ENCODE measurements around the gene DYNLT2. TPM values are rescaled to one million over a fixed set of nuclear protein-coding genes. Genes with fewer than 3 reads are reported as not detected.

Gene DYNLT2, protein sequence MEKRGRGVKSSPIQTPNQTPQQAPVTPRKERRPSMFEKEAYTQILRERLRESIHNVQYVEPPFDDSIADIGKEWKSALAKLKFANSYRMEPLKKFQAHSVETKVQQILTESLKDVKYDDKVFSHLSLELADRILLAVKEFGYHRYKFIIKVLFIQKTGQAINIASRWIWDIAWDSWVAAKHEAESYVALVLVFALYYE
- total RNA-seq = 0.35 and 0.75 TPM in 2 replicates

DNA sequence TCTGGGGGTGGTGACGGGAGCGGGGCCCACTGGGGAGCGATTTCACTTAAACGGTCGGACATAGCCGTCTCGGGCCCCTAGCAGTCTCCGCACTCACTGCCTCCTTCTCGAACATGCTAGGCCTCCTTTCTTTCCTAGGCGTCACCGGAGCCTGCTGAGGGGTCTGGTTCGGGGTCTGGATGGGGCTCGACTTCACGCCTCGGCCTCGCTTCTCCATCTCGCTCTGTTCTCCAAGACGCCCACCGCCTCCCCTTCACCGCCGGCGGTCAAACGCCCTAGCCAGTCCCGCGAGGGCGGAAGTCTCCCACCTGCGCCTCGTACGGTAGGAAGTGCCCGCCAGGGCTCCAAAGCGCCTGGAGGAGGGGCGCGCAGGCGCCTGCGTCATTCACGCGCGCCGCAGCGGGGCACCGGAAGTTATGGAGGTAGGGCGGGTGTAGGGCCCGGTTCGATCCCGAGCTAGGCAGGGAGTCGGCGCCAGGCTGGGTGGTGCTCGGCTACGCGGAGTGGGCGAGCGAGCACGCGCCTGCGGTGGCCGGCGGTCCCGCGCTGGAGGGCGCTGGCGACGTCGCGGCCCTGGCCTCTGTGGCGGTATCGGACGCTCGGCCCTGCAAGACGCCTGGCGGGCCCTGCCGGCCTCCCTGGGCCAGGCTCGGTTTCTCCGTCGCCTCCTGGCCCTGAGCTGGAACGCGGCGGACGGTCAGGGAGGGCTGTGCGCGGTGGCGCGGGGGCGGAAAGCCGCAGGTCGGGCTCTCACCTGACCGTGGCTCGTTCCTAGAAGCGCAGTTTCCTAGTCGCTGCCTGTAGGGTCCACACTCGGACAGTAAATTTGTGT lies at the start of gene DYNLT2, which contains the start of gene ERMARD:
DYNLT2 (minus strand) TSS at position 331 of the 832 bp plus-strand sequence; CDS start at position 217, 114 bp downstream.
ERMARD (plus strand) TSS at position 381 of the 832 bp plus-strand sequence; CDS start at position 417, 36 bp downstream.
- peak; percentile 81 for DNase-seq (ENCODE audit: low read depth)

DNA sequence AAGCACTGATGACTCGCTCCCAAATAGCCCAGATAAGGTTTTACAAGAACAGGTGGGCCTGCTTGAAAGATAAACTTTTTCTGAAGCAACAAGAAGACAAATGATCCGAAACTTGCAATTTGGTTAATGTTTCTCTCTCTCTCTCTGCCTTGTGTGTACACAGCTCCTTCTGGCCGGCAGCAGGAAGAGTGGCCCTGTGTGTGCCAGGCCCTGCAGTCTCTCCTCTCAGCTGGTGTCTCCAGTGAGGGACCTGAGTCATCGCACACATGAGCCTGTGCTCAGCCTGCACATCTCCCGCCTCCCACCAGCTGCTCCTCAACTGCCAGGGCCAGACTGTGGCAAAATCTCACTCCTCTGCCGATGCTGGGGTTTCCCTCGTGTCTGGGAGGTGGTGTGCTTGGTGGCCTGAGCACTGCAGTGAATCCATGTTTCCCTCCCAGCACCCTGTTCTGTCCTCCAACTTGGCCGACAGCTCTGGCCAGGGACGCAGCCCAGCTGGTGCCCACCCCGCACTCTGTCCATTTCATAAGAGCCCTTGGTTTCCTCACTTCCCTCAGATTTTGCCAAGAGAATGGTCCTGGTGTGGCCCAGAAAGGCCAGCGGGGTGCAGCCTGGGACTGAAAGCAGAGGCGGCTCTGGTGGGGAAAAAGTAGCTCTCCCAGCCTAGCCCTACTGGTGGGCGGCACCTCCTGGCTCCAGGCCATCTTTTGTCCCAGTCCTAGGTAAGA lies 49.5 kb upstream of the DYNLT2 start:
- DNase-seq (ENCODE audit: low read depth) = peak; percentile 81

DNA sequence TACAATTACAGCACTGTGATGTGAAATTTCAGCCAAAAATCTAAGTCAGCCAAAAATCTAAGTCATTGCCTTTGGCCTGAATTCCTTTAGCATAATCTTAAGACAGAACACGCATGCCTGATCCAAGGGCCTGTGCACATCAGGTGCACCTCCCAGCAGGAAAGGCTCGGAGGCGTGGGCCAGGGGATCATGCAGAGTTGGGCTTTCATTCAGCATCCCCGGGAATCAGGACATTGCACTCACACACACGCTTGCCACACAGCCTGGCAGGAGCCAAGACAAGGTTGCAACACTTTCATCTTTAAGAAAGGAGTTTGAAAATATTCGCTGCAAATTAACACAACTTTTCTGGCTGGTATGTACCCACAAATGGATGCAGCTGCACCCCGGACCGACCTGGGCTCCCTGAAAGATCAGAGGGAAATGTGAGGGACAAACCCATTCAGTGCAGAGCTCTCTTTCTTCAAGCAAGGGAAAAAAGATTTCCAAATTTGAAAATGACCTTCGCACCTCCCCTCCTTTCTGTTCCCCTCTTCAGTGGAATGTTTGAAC lies 48.8 kb upstream of the DYNLT2 start:
- DNase-seq (ENCODE audit: low read depth) = no peak

DNA sequence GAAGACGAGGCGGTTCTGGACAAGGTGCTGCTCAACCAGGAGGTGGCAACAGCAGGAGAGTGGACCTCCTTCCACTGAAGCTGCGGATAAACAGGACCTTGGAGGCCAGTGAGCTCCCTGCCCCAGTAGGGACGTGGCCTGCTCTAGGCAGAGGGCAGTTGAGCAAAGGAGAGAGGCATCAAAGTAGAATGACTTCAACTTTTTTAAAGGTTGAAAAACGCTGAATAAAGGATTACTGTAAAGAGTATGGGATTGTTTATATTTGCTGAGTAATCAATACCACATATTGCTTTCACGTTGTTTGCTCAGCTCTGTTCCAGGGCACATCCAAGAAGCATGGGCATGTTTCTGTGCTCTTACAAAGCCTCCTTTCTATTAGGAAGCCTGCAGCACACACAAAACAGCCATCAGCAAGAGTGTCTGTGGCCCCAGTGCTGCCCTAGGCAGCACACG lies 48.1 kb upstream of the DYNLT2 start:
- no peak for DNase-seq (ENCODE audit: low read depth)

DNA sequence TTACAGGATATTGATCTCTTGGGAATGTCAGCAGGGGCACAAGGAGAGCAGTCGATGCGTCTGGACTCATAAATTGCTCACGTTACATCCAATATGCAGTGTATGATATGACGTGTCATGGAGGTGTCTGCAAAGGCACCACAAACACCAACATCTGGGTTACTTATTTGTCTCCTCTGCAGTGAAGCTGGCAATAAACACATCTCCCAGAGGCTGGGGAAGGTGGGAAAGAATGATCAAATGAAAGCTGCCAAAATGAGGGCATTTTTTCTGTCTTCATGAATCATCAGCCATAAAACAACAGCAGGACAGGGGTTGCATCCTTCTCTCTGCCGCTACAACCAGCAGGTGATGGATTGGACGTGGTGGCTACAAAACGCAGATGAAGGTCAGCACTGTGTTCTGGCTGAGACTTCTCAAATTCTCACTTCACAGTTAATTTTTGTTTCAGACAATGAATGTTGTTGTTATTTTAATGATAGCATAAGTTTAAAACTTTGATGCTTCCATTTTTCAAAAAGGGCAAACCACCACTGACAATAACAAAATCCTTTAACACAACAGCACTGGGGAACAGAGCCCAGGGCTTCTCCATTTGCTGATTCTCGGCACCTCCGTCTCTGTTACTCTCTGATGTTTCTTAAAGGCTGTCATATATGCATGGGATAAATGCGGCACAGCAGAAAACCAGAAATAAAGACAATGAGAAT lies 47.5 kb upstream of the DYNLT2 start:
- DNase-seq (ENCODE audit: low read depth) = no peak

DNA sequence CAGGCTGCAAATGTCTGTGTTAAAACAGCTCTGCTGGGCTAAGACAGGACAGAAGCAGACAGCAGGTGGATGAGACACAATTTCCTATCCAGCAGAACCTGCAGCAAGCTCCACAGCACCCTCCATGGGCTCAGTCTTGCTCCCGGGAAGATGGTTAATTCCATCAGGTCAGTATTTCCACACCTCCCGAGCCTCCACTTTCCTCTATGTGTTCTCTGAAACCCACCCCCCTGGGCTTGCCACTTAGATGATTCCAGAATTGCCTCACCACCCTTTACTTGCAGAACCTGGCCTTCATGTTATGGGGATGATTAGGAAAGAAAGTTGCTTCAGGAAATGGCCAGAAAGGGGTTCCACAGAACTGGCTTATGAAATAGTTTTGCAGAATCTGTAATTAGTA lies 43.8 kb upstream of the DYNLT2 start:
- DNase-seq (ENCODE audit: low read depth) = no peak

DNA sequence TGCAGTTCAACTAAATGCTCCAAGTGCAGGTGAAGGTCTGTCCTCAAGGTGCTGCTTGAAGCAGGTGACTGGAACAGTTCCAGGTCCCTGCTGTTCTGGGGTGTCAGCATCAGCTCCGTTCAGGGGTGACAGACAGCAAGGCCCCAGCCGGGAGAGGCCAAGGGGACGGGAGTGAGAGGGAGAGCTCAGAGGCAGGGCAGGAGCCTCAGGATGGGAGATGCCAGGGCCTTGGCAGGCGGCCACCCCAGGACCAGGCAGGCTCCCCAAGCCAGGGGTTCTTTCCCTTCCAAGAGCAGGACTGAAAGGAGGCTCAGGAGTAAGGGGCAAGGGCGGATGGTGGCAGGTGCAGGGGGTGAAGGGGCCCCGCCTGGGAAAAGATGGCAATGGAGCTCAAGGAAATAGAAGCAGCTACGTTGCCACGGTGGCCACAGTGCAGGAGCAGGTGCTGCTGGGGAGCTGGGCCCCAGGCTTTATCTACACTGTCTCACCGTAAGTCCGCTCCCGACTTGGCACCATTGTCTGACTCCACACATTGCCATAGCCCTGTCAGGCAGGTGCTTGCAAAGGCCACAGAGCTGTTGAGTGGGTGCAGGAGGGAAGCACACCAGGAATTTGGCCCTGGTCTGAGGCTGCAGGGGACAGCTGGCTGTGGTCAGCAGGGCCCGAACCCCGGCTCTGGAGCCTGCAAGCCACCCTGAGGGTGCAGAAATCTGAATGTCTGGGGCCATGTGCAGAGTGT lies 43.1 kb upstream of the DYNLT2 start:
- DNase-seq (ENCODE audit: low read depth) = no peak

DNA sequence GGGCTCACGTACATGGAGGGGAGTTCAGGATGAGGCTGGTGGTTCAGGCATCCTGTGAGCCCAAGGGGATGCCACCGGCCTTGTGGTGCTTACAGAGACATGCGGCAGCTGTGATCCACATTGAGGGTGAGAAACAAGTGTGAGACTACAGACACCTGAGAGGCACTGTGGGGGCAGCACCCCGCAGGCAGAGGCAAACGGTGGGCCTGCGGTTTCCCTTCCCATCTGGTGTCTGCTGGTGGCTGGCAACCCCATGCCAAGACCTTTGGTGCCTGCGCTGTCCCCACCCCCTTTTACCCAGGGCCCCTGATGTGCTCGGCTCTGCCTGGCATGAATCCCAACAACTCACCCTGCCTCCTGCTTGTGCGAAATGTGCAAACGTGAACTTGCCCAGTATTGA lies 42.0 kb upstream of the DYNLT2 start:
- DNase-seq (ENCODE audit: low read depth) = no peak

DNA sequence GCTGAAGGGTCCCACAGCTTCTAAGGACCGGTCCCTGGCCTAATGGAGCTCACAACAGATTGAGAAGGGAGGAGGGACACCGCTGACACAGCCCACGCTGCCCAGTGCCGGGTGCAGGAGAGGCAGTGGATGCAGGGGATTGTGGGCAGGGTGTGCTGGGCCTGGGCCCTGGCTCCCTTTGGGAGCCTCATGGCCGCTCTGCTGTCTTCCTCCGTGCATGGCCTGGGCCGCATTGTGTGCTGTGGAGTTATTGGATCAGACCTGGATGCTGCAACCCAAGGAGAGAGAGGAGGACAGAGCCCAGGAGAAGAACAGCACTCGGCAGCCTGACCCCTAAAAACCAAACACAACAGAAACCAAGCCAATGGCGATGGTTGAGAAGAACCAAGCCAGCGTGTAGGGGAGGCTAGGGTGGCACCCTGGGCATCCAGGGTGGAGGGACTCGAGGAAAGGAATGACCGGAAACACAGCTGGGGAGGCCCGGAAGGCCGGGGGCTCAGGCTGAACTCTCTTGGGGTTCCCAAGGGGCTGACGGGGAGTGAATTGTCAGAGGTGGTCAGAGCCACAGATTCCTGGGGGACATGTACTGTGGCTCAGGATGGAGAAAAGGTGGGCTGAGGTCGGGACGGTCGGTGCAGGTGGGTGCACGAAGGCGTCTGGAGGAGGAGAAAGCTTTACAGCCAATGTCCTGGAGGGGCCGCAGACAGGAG lies 41.1 kb upstream of the DYNLT2 start:
- DNase-seq (ENCODE audit: low read depth) = no peak

DNA sequence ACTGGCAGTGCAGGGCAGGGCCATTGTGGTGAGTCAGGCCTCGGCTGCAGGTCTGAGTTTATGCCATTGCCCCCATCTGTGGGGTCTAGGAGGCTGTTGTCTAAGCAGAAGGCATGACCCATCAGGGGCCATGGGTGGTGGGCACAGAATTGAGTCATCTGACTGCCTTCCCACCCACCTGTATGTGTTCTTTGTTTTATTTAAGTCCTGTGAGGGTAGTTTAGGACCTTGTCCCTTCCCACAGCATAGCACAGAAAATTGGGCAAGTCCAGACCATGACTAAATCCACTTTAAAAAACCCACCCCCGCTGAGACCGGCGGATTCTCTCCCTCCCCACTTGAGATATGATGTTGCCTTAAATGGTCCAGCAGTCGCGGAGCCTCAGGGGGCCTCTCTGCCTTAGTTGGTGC lies 40.4 kb upstream of the DYNLT2 start:
- DNase-seq (ENCODE audit: low read depth) = no peak

DNA sequence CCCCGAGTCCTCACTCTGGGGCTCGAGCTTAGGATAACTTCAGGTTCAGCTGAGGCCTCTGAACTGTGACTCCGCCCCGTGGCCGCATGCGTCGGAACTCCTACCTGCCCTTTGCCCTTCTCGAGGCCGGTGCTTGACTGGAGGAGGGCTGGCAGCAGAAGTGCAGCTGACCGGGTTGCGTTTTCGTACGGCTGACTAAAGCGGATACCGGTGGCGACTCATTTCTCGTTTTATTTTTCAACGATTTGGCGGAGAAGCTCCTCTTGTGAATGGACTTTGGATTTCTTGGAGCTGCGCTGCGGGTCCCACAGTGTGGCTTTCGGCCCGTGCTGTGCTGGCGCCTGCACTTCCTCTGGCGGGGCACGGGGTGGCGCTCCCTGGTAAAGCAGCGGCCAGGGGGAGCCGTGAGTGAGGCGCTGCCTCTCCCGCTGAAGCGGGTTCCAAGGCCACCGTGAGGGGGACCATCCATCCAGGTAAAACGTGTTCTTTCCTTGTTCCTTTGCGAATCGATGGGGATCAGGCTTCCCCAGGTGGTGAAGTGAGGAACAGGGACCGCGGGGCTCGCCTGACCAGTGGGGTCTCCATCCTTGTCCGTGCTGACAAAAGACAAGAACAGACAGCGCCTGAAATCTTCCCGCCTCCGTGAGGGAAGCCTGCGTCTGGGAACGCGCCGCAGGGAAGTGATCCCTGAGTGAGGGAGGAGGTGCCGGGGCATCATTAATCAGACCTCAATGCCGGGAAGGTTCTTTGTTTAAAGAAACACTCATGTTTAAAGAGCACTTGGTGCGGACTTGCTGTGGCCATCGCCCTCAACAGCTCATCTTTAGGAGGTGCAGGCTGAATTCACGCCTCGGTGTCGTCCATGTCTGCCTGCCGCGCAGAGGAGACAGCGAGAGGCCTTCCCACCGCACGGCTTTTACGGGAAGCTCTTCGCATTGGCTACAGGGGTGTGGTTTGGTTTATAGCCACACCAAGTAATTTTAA lies 38.9 kb upstream of the DYNLT2 start:
- peak; percentile 41 for DNase-seq (ENCODE audit: low read depth)

DNA sequence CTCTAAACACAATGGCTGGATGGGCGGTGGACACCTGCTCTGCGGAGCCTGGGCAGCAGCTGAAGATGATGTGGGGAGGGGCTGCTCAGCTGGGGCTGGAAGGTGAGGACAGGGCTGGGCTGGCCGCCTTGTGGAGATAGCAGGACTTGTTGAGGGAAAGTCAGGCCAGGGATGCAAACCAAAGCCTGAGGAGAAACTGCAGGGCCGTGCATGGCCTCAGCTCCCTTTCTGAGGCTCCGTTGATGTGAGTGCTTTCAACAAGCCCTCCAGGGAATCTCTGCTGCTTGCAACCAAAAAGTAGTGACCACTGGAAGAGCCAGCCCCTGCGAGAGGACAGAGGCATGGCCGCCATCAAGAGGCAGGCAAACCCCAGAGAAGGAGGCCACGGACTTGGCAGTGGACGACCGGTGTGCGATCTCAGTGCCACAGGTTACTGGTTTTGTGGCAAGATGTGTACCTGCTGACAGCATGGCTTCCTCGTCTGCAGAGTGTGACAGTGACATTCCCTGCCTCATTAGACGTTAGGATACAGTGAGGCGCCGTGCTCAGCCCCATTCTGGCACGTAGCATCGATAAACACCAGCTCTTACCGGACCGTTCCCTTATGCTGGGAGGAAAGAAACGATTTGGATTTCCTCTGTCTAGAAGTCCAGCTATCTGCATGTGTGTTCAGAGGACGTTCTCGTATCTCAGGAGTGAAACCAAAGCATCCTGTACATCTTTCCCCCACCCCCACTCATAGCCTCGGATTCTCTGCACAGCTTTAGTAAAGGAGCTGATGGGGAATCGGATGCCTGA lies 38.0 kb upstream of the DYNLT2 start:
- DNase-seq (ENCODE audit: low read depth) = no peak

DNA sequence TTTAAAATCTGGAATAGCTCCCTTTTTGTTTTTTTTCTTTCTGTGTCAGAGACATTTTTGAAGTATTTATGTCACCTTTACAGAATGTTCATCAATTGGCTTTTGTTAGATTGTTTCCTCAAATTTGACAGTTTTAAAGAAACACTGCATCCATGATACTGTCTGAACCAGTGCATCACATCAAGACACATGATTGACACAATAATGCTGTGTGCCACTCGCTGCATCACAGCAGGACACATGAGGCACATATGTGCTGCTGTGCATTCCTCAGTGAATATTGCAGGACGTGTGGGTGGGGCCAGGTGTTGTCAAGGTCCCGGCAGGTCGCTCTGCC lies 37.4 kb upstream of the DYNLT2 start:
- DNase-seq (ENCODE audit: low read depth) = no peak

DNA sequence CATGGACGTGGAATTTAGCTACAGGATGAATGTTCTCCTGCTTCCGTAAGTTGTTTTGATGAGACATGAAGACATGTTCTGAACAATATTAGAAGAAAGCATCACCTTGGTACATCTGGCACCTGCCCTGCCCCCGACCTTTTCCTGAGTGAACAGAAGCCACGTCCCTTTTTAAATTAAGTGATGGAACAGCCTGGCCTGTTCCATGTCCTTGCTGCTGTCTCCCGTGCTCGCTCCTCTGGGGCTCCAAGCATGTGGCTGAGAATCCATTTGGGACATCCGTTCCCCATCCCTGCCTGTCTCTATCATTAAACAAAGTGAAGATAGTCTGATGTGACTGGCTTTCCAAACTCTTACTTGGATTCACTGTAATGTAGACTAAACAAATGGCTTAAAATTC lies 36.4 kb upstream of the DYNLT2 start:
- DNase-seq (ENCODE audit: low read depth) = no peak

DNA sequence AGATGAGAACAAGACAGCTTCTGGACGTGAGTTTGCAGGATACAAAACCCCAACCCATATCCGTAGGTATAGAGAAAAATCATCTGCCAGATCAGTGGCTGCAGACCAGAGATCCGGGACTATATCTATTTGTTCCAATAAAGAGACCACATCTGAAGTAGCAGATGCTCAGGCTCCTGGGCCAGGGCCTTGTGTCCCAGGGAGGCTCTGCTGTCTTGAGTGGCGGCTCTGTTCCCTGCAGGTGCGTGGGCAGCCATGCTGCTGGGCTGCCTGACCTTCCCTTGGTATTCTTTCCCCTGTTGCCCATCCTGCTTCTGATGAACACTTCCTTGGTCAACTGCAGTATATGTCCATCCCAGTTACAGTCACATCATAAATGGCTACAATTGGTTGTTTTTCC lies 35.0 kb upstream of the DYNLT2 start:
- DNase-seq (ENCODE audit: low read depth) = no peak

DNA sequence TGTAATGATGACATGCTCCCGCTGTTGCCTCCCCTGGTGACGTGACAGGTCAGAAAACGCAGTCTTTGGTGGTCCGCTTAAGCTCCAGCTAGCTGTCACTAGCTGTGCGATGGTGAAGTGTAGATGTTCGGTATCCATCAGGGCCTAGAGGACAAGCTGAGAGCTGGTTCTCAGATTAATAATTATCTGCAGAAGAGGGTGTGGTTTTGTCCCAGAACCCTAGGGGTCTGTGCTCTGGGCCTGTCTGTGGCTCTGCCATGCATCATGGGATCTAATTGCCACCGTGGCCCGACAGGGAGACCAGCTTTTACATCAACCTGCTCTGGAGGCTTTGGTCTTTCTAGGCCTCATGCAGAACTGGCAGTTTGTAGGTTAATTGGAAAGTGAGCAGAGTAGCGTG lies 34.2 kb upstream of the DYNLT2 start:
- no peak for DNase-seq (ENCODE audit: low read depth)

DNA sequence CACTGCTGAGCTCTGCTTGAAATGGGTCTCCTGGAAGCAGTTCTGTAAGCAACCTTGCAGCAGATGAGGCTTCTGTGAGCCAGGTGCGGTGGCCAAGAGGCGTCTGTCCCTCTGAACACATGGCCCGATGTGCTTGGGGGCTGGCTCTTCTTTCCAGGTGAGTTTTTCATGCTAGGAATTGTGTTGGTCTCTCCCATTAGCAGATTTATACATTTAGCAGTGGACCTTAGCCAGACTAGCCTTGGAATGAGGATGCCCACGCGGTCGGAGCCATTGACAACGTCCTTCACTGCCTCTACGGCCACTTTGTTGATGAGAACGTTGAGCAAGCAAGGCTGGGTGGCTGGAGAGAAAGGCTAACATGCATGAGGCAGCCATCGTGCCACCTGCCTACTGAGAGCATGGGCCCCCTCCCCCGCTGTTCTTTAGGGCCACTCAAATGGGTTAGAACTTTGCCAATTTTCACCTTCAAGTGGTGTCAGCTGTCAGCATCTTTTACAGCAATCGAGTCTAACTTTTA lies 33.5 kb upstream of the DYNLT2 start:
- DNase-seq (ENCODE audit: low read depth) = no peak
